HepG2 (cell line): ENCODE measurements around the gene ACOXL. TPM values are rescaled to one million over a fixed set of nuclear protein-coding genes. Genes with fewer than 3 reads are reported as not detected.

Experiments used
- ARNT ChIP-seq: fragments of 450-650 bp; IDR thresholded peaks from 2 replicates; pipeline ENCODE4 v1.6.1; 2017
- BORCS8-MEF2B ChIP-seq: sonication (generic); formaldehyde crosslinking; IDR thresholded peaks from 2 replicates; pipeline ENCODE4 v1.8.0; 2022; ENCODE audit warnings: mild to moderate bottlenecking, missing genetic modification reagents
- ELF4 ChIP-seq: sonication (generic); formaldehyde crosslinking; IDR thresholded peaks from 2 replicates; pipeline ENCODE4 v1.5.0; 2020; ENCODE audit warnings: missing genetic modification reagents, mild to moderate bottlenecking, moderate library complexity, borderline replicate concordance
- FLYWCH1 ChIP-seq: sonication (generic); formaldehyde crosslinking; IDR thresholded peaks from 2 replicates; pipeline ENCODE4 v1.8.1; 2023; ENCODE audit warnings: mild to moderate bottlenecking, missing genetic modification reagents
- FOXP1 ChIP-seq, 2 experiments: fragments of 450-650 bp in 1 of 2; IDR thresholded peaks; 2 replicates each; pipeline ENCODE4 v1.6.1; 2017 to 2018; ENCODE audit warnings: antibody characterized with exemption in 1 of 2
- MEIS2 ChIP-seq: sonication (generic); formaldehyde crosslinking; IDR thresholded peaks from 2 replicates; pipeline ENCODE4 v1.9.0; 2021; ENCODE audit warnings: mild to moderate bottlenecking, missing genetic modification reagents
- MIER2 ChIP-seq: IDR thresholded peaks from 2 replicates; pipeline ENCODE4 v1.6.1; 2016; ENCODE audit warnings: missing biosample characterization, missing genetic modification reagents
- MTA3 ChIP-seq: sonication (generic); formaldehyde crosslinking; IDR thresholded peaks from 2 replicates; pipeline ENCODE4 v1.4.0; 2020; ENCODE audit warnings: missing genetic modification reagents
- RELA ChIP-seq: sonication (generic); formaldehyde crosslinking; IDR thresholded peaks from 2 replicates; pipeline ENCODE4 v1.4.0; 2020; ENCODE audit warnings: missing genetic modification reagents
- SRSF4 ChIP-seq: fragments of 200-400 bp; formaldehyde crosslinking; IDR thresholded peaks from one replicate; pipeline ENCODE4 v1.6.1; 2018; ENCODE audit warnings: mild to moderate bottlenecking, low read depth, low read length, moderate library complexity; ENCODE audit not compliant: poor library complexity, severe bottlenecking
- THYN1 ChIP-seq: sonication (generic); formaldehyde crosslinking; IDR thresholded peaks from 2 replicates; pipeline ENCODE4 v1.8.1; 2023; ENCODE audit warnings: low read depth, mild to moderate bottlenecking, moderate library complexity, missing genetic modification reagents, borderline replicate concordance
- ZNF17 ChIP-seq: sonication (generic); formaldehyde crosslinking; IDR thresholded peaks from 2 replicates; pipeline ENCODE4 v1.5.0; 2020; ENCODE audit warnings: mild to moderate bottlenecking, missing genetic modification reagents
- ZNF547 ChIP-seq: sonication (generic); formaldehyde crosslinking; IDR thresholded peaks from 2 replicates; pipeline ENCODE4 v1.5.1; 2020; ENCODE audit warnings: mild to moderate bottlenecking, missing genetic modification reagents
- ZNF558 ChIP-seq: sonication (generic); formaldehyde crosslinking; IDR thresholded peaks from 2 replicates; pipeline ENCODE4 v1.9.0; 2022; ENCODE audit warnings: mild to moderate bottlenecking, missing genetic modification reagents, borderline replicate concordance
- ZNF567 ChIP-seq: sonication (generic); formaldehyde crosslinking; IDR thresholded peaks from 2 replicates; pipeline ENCODE4 v1.8.1; 2023; ENCODE audit warnings: mild to moderate bottlenecking, missing genetic modification reagents, borderline replicate concordance
- ZNF672 ChIP-seq: sonication (generic); formaldehyde crosslinking; IDR thresholded peaks from 2 replicates; pipeline ENCODE4 v1.8.1; 2022; ENCODE audit warnings: missing genetic modification reagents
- polyA plus RNA-seq, 8 experiments: library from polyadenylated mRNA; depleted of rRNA in 3 of 8; stranded (reverse) in 7 of 8; unstranded in 1 of 8; fragments of >200 nt; fragmentation: Illumina TruSeq in 4 of 8; extraction: Trizol in 4 of 8; gene quantifications; 2 replicates each; pipeline versions ENCODE4 v1.2.1 to v1.2.3, GENCODE V29; 2011 to 2016; ENCODE audit warnings: low read depth in 4 of 8, missing spikeins in 1 of 8, mixed read lengths in 1 of 8; ENCODE audit not compliant: insufficient read depth in 1 of 8
- total RNA-seq, 5 experiments: library from RNA; depleted of rRNA; stranded (reverse); fragments of >200 nt; fragmentation: Illumina TruSeq; extraction: Trizol; gene quantifications; 2 replicates each; pipeline ENCODE4 v1.2.3, GENCODE V29; 2016; ENCODE audit warnings: low read depth in 1 of 5
- TF ChIP-seq, protein P1 (sequence below): IDR thresholded peaks from 2 replicates; pipeline ENCODE4 v1.6.1; 2016; ENCODE audit warnings: mild to moderate bottlenecking
- TF ChIP-seq, protein P2 (sequence below): sonication (generic); formaldehyde crosslinking; IDR thresholded peaks from 2 replicates; pipeline ENCODE4 v1.5.1; 2020; ENCODE audit warnings: missing genetic modification reagents, mild to moderate bottlenecking, borderline replicate concordance
- TF ChIP-seq, protein P3 (sequence below): sonication (generic); formaldehyde crosslinking; IDR thresholded peaks from 2 replicates; pipeline ENCODE4 v1.5.1; 2020; ENCODE audit warnings: missing genetic modification reagents, mild to moderate bottlenecking, borderline replicate concordance
- TF ChIP-seq, protein P4 (sequence below): sonication (generic); formaldehyde crosslinking; IDR thresholded peaks from 2 replicates; pipeline ENCODE4 v1.5.1; 2020; ENCODE audit warnings: missing genetic modification reagents, mild to moderate bottlenecking, borderline replicate concordance
- TF ChIP-seq, protein P5 (sequence below): sonication (generic); formaldehyde crosslinking; IDR thresholded peaks from 2 replicates; pipeline ENCODE4 v1.5.0; 2020; ENCODE audit warnings: mild to moderate bottlenecking, missing genetic modification reagents, moderate library complexity

The ACOXL gene
- total and polyA plus RNA-seq, 2 of the 13 experiments (the other 11 are each of a cell fraction or from before 2014, with no cell fraction given), result not detected

DNA sequence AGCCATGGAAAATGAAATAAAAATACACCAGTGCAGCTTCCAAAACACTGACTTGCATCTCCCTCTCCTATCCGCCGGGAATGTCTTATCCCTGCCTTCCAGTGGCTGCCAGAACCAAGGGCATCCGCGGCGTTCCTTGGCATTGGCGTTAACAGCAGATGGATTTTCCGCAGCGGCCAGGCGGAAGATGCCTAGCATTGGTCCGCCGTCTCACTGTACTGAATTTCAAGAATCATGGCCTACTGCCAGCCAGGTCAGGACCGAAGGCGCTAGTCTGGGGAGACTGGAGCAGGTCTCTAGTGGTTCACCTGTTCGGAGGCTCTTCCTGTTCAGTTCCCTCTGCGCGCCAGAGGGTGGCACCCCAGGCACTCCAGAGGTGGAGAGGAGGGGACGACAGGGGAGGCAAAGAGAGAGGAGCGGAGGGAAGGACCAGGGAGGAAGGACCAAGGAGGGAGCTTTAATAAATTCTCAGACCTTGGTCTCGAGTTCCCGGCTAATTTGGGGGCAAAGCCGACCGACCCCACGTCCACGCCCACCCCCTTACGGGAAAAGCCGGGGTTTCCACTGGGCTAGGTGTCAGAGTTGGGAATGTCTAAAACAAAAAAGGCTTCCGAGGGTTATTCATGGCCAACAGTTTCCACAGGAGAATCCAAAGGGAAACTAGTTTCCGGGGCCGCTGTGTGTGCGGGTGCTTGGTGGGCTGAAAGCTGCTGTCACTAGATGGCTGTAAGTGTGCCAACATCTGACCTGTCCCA is 384.6 kb downstream of the ACOXL start (continued):
- TF ChIP-seq SRSF4, result no peak
- TF ChIP-seq, protein P1, sequence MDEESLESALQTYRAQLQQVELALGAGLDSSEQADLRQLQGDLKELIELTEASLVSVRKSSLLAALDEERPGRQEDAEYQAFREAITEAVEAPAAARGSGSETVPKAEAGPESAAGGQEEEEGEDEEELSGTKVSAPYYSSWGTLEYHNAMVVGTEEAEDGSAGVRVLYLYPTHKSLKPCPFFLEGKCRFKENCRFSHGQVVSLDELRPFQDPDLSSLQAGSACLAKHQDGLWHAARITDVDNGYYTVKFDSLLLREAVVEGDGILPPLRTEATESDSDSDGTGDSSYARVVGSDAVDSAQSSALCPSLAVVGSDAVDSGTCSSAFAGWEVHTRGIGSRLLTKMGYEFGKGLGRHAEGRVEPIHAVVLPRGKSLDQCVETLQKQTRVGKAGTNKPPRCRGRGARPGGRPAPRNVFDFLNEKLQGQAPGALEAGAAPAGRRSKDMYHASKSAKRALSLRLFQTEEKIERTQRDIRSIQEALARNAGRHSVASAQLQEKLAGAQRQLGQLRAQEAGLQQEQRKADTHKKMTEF (CRISPR knock-in tag), result no peak
- TF ChIP-seq, protein P2, sequence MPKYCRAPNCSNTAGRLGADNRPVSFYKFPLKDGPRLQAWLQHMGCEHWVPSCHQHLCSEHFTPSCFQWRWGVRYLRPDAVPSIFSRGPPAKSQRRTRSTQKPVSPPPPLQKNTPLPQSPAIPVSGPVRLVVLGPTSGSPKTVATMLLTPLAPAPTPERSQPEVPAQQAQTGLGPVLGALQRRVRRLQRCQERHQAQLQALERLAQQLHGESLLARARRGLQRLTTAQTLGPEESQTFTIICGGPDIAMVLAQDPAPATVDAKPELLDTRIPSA (CRISPR knock-in tag), result no peak
- TF ChIP-seq, protein P3, sequence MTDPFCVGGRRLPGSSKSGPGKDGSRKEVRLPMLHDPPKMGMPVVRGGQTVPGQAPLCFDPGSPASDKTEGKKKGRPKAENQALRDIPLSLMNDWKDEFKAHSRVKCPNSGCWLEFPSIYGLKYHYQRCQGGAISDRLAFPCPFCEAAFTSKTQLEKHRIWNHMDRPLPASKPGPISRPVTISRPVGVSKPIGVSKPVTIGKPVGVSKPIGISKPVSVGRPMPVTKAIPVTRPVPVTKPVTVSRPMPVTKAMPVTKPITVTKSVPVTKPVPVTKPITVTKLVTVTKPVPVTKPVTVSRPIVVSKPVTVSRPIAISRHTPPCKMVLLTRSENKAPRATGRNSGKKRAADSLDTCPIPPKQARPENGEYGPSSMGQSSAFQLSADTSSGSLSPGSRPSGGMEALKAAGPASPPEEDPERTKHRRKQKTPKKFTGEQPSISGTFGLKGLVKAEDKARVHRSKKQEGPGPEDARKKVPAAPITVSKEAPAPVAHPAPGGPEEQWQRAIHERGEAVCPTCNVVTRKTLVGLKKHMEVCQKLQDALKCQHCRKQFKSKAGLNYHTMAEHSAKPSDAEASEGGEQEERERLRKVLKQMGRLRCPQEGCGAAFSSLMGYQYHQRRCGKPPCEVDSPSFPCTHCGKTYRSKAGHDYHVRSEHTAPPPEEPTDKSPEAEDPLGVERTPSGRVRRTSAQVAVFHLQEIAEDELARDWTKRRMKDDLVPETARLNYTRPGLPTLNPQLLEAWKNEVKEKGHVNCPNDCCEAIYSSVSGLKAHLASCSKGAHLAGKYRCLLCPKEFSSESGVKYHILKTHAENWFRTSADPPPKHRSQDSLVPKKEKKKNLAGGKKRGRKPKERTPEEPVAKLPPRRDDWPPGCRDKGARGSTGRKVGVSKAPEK (CRISPR knock-in tag), result no peak
- 0 out of 2 replicates have a peak, but pooled peaks have one; percentile 62 for TF ChIP-seq MIER2
- TF ChIP-seq MEIS2 (CRISPR knock-in tag), result peak; percentile 43; the same call in 1 of the 2 replicates
- peak; percentile 75; the same call in 1 of the 2 replicates for TF ChIP-seq BORCS8-MEF2B (CRISPR knock-in tag)
- TF ChIP-seq MTA3 (CRISPR knock-in tag), result no peak
- no peak for TF ChIP-seq ZNF547 (CRISPR knock-in tag)
- TF ChIP-seq FLYWCH1 (CRISPR knock-in tag), result no peak
- TF ChIP-seq THYN1 (CRISPR knock-in tag), result no peak
- no peak for TF ChIP-seq ZNF567 (CRISPR knock-in tag)
- no peak for TF ChIP-seq ZNF672 (CRISPR knock-in tag)
- TF ChIP-seq, protein P4, sequence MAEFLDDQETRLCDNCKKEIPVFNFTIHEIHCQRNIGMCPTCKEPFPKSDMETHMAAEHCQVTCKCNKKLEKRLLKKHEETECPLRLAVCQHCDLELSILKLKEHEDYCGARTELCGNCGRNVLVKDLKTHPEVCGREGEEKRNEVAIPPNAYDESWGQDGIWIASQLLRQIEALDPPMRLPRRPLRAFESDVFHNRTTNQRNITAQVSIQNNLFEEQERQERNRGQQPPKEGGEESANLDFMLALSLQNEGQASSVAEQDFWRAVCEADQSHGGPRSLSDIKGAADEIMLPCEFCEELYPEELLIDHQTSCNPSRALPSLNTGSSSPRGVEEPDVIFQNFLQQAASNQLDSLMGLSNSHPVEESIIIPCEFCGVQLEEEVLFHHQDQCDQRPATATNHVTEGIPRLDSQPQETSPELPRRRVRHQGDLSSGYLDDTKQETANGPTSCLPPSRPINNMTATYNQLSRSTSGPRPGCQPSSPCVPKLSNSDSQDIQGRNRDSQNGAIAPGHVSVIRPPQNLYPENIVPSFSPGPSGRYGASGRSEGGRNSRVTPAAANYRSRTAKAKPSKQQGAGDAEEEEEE (CRISPR knock-in tag), result 0 out of 2 replicates have a peak, but pooled peaks have one; percentile 53
- TF ChIP-seq, protein P5, sequence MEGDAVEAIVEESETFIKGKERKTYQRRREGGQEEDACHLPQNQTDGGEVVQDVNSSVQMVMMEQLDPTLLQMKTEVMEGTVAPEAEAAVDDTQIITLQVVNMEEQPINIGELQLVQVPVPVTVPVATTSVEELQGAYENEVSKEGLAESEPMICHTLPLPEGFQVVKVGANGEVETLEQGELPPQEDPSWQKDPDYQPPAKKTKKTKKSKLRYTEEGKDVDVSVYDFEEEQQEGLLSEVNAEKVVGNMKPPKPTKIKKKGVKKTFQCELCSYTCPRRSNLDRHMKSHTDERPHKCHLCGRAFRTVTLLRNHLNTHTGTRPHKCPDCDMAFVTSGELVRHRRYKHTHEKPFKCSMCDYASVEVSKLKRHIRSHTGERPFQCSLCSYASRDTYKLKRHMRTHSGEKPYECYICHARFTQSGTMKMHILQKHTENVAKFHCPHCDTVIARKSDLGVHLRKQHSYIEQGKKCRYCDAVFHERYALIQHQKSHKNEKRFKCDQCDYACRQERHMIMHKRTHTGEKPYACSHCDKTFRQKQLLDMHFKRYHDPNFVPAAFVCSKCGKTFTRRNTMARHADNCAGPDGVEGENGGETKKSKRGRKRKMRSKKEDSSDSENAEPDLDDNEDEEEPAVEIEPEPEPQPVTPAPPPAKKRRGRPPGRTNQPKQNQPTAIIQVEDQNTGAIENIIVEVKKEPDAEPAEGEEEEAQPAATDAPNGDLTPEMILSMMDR, result peak; percentile 99
- no peak for TF ChIP-seq ELF4
- TF ChIP-seq ZNF17 (CRISPR knock-in tag), result no peak
- TF ChIP-seq ARNT, result no peak
- no peak for TF ChIP-seq FOXP1 (IDR thresholded peaks at IDR 0.05)
- no peak for TF ChIP-seq FOXP1 (CRISPR knock-in tag; IDR thresholded peaks at IDR 0.05)
- TF ChIP-seq ZNF558, result no peak
- TF ChIP-seq RELA (CRISPR knock-in tag), result 0 out of 2 replicates have a peak, but pooled peaks have one; percentile 68
